ENCODE measurements around the gene TM4SF1.

Gene TM4SF1

DNA sequence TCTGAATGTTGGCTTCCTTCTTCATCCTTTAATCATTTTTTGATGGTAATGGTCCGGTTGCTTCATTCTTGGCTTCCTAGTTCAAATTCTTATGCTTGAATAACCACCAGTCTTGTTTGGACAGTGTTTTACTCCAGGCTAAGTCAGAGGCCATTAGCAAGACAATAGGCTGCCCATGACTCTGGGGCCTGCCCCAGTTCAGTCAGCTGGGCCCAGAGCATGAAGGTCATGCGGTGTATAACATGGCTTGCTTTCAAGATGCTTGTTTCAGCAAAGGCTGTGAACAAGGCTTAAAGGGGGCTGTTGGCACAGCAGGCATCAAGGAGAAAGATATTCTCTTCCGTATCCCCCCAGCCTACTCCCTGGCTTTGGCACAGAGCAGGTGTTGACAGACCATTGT, 57.7 kb downstream of the TM4SF1 start:
- DNase-seq (ENCODE audit: low read depth, low spot score): no peak
- H3K27ac ChIP-seq: no peak overlapping the region
